ENCODE results near the gene ZNF526. TPM values are rescaled to one million over a fixed set of nuclear protein-coding genes. Genes with fewer than 3 reads are reported as not detected.

ZNF526 gene, protein sequence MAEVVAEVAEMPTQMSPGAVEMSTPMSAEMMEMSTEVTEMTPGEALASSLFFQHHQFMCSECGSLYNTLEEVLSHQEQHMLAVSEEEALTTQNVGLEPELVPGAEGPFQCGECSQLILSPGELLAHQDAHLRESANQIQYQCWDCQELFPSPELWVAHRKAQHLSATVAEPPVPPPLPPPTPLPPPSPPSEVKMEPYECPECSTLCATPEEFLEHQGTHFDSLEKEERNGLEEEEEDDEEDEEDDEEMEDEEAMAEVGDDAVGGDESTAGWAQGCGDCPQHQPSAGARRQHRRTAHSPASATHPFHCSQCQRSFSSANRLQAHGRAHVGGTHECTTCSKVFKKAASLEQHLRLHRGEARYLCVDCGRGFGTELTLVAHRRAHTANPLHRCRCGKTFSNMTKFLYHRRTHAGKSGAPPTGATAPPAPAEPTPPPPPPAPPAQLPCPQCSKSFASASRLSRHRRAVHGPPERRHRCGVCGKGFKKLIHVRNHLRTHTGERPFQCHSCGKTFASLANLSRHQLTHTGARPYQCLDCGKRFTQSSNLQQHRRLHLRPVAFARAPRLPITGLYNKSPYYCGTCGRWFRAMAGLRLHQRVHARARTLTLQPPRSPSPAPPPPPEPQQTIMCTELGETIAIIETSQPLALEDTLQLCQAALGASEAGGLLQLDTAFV
- 18.7 to 20.1 TPM (median 20.0 TPM) in 5 replicates for total RNA-seq (2022; extraction: Qiagen RNA extraction)

DNA sequence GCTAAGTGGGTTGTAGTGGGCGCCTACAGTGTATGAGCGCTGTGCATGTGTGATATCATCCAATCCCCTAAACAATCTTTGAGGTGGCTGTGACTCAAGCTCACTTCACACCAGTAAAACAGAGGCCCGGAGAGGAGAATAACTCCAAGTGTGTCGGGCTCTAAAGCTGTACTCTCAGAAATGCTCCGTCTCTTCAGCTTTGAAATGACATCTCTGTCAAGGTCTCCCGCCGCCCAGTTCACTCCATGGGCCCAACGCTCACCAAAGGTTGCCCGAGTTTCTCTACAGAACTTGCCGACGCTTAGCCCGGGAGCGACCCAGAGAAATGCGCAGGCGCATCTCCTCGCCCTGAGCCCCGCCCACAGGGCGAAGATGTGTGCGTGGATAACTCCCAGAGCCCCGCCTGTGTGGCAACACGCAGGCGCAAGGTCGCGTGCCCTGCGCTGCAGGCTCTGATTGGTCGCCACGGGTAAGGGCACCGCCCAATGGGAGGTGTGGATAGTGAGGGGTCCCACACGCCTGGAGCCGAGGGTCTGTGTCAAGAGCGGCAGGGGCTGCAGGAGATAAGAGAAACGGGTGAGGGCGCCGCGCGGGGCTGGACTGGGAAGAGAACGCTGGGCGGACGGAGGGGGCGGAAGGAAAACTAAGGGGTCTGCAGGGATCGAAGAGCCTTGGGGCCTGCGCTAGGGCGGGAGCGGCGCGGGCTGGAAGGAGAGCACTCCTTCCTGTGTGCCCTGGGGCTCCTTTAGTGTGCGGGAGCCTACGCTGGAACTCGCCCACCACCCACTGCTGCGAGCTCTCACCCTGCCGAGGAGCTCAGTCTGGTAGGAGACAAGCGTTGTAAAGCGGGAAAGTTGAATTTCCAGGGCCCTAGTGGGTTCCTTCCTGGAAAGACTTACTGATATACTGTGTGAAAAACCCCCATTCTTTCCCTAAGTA lies at the start of gene ZNF526:
ZNF526 (plus strand) TSS at position 501 of the 939 bp plus-strand sequence. CDS start 4,092 bp downstream, outside the sequence.

DNA sequence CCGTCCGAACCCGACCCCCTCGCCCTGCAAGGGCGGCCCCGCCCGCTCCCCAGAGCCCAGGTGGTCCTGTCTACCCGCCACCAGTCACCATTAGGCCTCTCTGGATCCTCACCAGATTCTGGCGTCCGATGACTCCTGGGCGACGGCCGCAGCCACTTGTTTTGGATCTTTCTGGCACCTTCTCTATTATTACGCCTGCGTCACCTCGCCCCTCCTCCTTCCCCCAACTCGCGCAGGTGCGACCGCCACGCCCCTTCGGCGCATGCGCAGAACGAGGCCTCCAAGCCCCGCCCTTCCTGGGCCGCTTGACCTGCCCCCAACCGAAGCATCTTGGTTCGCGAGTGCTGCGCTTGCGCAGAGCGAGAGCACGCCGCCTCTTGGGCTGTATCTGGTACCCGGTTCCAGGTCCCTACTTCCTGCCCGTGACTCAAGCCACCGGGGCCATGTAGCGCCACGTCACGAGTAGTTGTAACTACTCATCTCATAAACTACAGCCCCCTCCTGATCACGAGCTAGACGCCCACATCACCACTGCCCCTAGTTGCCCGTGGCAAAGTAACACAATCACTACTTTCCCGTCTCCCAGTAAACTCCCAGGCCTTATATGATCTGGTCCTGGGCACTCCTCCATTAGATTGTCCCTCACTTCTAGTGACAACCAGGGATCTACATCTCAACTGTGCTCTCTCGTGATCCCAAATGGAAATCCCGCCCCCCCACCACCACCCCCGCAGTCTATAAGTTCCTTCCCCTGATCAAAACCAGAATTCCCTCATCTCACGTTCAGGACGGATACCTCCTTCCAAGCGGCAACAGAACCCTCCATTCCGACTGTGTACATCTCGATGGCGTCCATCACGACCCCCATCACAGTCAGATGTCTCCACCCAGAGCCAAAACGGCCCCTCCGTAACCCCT lies 2.3 kb upstream of the ZNF526 start, which contains the start of gene DEDD2:
DEDD2 (minus strand) TSS at position 158 of the 918 bp plus-strand sequence. CDS start 670 bp downstream, outside the sequence.

DNA sequence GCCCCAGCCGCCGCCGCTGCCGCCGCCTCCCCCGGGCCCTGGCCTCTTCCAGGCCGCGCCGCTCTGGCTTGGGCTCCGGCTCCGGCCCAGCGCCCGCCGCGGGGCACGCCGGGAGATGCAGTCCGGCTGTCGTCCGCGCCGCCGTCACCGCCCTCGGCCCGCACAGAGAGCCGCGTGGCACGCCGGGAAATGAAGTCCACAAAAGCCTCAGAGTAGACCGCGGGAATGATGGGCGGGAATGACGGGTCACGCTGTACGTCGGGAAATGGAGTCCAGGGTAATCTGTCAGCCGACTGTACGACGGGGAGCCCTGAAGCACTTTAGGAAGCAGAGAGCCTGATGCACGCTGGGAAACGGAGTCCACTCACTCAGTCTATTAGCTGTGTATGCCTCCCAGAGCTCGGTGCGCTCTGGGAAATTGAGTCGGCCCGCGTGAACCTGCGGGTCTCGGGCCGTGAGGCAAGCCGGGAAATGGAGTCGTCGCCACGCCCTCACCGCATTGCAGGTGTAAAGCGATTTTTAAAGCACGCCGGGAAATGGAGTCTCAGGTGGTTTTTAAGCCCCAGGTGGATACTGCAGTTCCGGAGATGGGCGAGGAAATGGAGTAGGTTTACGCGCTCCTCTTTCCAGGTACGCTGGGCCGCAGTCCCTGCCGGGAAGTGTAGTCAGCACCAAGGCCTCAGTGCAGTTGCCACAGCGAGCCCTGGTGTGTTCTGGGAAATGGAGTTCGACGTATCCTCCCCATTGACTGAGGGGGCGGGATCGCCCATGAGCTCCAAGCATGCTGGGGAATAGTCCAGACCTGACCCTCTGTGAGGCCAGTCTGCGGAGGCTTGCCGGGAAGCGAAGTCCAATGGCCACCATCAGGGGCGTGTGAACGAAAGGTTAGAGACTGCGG lies 22.6 kb downstream of the ZNF526 start, which contains the start of gene GSK3A:
GSK3A (minus strand) TSS at position 91 of the 898 bp plus-strand sequence. CDS start 137 bp downstream, outside the sequence.

DNA sequence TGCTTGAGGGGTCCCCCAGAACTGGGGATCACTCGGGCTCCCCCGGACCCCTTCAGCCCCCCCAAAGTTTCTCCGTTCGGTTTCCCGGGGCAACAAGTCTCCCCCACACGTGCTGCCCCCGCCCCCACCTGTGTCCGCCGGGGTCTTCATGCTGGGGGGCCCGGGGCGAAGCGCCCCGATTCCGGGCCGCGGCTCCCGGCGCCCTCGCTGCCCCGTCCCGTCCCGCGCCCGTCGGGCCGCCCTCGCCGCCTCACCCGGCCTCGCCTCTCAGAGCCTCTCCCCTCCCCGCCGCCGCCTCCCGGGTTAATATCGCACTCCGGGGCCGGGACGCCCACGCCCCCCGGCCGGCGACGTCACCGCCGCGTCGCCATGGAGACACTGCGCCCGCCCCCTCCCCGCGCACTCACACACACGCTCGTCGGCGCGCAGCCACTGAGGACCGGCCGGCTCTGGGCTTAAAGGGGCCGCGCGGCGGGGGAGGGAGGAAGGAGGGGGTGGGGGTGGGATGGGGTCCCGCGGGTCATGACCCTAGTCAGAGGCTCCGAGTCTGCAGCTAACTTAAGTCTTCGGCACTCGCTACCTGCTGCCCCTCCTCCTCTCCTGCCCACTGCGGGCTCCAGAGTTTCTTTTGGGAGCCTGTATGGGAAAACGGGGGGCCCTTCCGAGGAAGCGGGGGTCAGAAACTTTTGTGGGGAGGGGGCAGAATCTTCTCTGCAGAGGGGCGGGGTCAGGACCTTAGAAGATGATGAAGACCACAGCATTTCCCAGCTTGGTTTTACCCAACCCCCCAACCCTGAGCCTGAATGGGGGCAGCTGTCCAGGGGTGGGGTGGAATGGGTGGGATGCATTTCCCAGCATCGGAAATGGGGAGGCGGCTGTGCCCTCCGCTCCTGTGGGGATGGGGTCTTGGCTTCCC lies 35.0 kb downstream of the ZNF526 start, which contains the start of gene ERF:
ERF (minus strand) TSS at position 279 of the 916 bp plus-strand sequence; CDS start at position 150, 129 bp downstream.

DNA sequence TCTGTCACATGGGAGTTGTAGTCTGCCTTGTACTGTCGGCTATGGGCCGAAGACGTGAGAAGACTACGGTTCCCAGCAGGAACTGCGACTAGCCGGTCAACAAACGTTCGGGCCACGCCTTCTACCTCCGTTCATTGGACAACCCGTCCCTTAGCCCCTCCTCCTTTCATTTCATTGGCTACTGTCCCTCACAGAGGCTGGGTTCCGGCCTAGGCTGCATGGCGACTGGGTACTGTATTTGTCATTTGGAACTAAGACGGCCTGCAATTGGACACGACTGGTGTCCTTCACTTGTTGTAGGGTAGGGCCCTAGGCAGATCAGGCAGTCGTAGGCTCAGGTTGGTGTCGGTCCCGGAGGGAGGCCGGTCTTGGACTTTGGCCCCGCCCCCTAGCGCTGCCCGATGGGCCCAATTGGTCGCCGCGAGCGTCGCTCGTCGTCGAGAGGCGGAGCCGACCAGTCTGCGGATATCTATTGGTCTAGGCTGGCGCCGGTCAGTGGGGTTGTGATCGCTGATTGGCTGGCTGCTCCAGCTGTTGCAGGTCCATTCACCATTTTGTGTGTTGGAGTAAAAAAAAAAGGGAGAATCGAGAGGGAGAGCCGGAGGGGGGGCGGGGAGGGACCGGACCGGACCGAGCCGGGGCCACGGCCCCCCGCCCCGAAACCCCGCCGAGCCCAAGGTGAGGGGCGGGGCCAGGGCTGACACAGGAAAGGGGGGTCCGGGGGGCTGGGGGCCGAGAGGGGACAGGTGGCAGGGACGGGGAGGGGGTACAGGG lies 48.8 kb downstream of the ZNF526 start, which contains the start of gene CIC:
CIC (plus strand) TSS at position 549 of the 774 bp plus-strand sequence. CDS start 2,532 bp downstream, outside the sequence.

Other genes starting within 250 kb of the ZNF526 start
- 4.0 to 4.6 TPM (median 4.2 TPM) in 5 replicates for gene ATP1A3, start 226.1 kb upstream of the ZNF526 start, total RNA-seq (2022; extraction: Qiagen RNA extraction)
- gene GRIK5, start 150.1 kb upstream of the ZNF526 start, total RNA-seq (2022; extraction: Qiagen RNA extraction), result 0.38 to 0.52 TPM (median 0.48 TPM) in 5 replicates
- gene ZNF574, start 144.1 kb upstream of the ZNF526 start, total RNA-seq (2022; extraction: Qiagen RNA extraction), result 32.0 to 38.0 TPM (median 35.5 TPM) in 5 replicates
- gene POU2F2, start 87.9 kb upstream of the ZNF526 start, total RNA-seq (2022; extraction: Qiagen RNA extraction), result 0.33 to 0.80 TPM (median 0.70 TPM) in 5 replicates
- gene DEDD2, start 2.6 kb upstream of the ZNF526 start, total RNA-seq (2022; extraction: Qiagen RNA extraction), result 59.0 to 69.4 TPM (median 63.5 TPM) in 5 replicates
- gene GSK3A, start 22.3 kb downstream of the ZNF526 start, total RNA-seq (2022; extraction: Qiagen RNA extraction), result 118 to 151 TPM (median 144 TPM) in 5 replicates
- gene ERF, start 34.8 kb downstream of the ZNF526 start, total RNA-seq (2022; extraction: Qiagen RNA extraction), result 105 to 120 TPM (median 116 TPM) in 5 replicates
- gene CIC, start 48.9 kb downstream of the ZNF526 start, total RNA-seq (2022; extraction: Qiagen RNA extraction), result 43.1 to 51.1 TPM (median 46.7 TPM) in 5 replicates
- gene PRR19, start 81.8 kb downstream of the ZNF526 start, total RNA-seq (2022; extraction: Qiagen RNA extraction), result 3.3 to 4.2 TPM (median 3.7 TPM) in 5 replicates
- gene PAFAH1B3, start 82.3 kb downstream of the ZNF526 start, total RNA-seq (2022; extraction: Qiagen RNA extraction), result 111 to 151 TPM (median 145 TPM) in 5 replicates
- gene TMEM145, start 93.0 kb downstream of the ZNF526 start, total RNA-seq (2022; extraction: Qiagen RNA extraction), result 3.2 to 4.0 TPM (median 3.9 TPM) in 5 replicates
- 20.2 to 29.1 TPM (median 23.4 TPM) in 5 replicates for gene MEGF8, start 105.3 kb downstream of the ZNF526 start, total RNA-seq (2022; extraction: Qiagen RNA extraction)
- 29.2 to 53.3 TPM (median 43.8 TPM) in 5 replicates for gene CNFN, start 170.0 kb downstream of the ZNF526 start, total RNA-seq (2022; extraction: Qiagen RNA extraction)
- gene LIPE, start 207.1 kb downstream of the ZNF526 start, total RNA-seq (2022; extraction: Qiagen RNA extraction), result 1.3 to 2.8 TPM (median 1.7 TPM) in 5 replicates
- gene CXCL17, start 222.6 kb downstream of the ZNF526 start, total RNA-seq (2022; extraction: Qiagen RNA extraction), result 0.09 TPM in 1 of 5 replicates, not detected in the others

All from A549 treated with Hydrocortisone at 1 μM for 4 hours (cell line).